ENCODE measurements around the gene CAMK2D. TPM values are rescaled to one million over a fixed set of nuclear protein-coding genes. Genes with fewer than 3 reads are reported as not detected.

Gene CAMK2D
- total RNA-seq, 1 donor from 2014 or later: 57.6 TPM

DNA sequence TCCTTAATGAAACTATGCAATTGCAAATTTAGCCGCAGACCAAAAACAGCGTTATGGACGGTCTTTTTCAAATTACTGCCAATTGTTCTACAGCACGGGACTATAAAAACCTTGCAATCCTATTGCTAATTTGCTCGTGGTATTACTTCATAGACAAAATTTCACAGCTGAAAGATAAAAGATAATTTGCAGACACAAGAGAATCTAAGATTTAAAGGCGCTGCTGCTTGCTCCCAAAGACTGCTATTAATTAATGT, 1.4 kb upstream of the CAMK2D start:
- H3K27ac Mint-ChIP-seq: peak overlapping the region; percentile 99

DNA sequence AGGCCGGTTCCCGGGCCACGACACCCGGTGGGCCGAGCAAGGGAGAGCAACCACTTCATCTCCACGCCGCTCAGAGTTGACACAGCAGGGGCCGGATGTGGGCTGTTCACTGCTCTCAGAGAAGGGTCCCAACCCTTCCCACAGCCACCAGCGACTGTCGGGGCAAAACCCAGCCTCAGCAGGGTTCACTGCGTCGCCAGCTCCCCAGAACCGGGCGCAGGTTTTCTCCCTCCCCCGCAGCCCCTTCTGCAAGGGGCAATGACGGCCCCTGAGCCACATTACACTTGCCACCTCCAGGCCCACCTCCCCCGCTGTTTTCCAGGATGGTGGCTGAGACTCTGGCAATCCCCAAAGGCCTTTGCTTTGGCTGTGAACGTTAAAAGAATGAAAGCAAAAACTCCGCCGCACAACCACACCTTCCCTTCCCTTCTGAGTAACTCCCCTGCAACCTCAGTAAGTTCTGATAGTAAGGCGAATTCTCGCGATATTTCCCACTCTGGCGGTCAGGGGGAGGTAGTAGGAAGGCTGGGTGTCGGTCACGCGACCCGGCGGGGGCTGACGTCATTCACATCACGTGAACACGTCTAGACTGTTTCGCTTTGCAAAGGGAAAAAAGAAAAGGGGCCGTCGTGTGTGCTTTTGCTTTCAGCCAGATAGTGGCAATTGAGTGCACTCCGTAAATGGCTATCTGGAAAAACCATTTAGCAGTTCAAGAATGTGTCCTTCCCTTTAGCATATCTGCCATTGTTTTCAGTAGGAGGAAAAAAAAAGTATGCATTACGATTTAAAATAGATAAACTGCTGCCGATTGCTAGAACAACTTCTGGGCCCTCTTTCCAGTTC, 869 bp upstream of the CAMK2D start:
- Mint-ChIP-seq H3K9me3 (no peaks in the 10 kb centered on the region), H3K27me3 (peaks cover 4% of the 10 kb centered on the region), H3K27ac (peak overlapping the region; percentile 99), H3K36me3 (peaks cover 10% of the 10 kb centered on the region), H3K4me3 (peak overlapping the region; percentile 96), H3K4me1 (ENCODE audit: unreplicated experiment) (peaks cover 22% of the 10 kb centered on the region)
- TF ChIP-seq, protein P1, sequence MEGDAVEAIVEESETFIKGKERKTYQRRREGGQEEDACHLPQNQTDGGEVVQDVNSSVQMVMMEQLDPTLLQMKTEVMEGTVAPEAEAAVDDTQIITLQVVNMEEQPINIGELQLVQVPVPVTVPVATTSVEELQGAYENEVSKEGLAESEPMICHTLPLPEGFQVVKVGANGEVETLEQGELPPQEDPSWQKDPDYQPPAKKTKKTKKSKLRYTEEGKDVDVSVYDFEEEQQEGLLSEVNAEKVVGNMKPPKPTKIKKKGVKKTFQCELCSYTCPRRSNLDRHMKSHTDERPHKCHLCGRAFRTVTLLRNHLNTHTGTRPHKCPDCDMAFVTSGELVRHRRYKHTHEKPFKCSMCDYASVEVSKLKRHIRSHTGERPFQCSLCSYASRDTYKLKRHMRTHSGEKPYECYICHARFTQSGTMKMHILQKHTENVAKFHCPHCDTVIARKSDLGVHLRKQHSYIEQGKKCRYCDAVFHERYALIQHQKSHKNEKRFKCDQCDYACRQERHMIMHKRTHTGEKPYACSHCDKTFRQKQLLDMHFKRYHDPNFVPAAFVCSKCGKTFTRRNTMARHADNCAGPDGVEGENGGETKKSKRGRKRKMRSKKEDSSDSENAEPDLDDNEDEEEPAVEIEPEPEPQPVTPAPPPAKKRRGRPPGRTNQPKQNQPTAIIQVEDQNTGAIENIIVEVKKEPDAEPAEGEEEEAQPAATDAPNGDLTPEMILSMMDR (conservative IDR thresholded peaks at IDR 0.05): no peak
- peak; percentile 98 for DNase-seq (ENCODE audit: extremely low spot score, unreplicated experiment)

More for the DNA sequence above, 1.4 kb upstream of the CAMK2D start:
- Mint-ChIP-seq H3K9me3 (no peaks in the 10 kb centered on the region), H3K36me3 (peaks cover 7% of the 10 kb centered on the region), H3K4me3 (peak overlapping the region; percentile 96), H3K27me3 (peaks cover 4% of the 10 kb centered on the region), H3K4me1 (ENCODE audit: unreplicated experiment) (peaks cover 17% of the 10 kb centered on the region)
- TF ChIP-seq, protein P1 (conservative IDR thresholded peaks at IDR 0.05): no peak
- DNase-seq (ENCODE audit: extremely low spot score, unreplicated experiment): no peak

DNA sequence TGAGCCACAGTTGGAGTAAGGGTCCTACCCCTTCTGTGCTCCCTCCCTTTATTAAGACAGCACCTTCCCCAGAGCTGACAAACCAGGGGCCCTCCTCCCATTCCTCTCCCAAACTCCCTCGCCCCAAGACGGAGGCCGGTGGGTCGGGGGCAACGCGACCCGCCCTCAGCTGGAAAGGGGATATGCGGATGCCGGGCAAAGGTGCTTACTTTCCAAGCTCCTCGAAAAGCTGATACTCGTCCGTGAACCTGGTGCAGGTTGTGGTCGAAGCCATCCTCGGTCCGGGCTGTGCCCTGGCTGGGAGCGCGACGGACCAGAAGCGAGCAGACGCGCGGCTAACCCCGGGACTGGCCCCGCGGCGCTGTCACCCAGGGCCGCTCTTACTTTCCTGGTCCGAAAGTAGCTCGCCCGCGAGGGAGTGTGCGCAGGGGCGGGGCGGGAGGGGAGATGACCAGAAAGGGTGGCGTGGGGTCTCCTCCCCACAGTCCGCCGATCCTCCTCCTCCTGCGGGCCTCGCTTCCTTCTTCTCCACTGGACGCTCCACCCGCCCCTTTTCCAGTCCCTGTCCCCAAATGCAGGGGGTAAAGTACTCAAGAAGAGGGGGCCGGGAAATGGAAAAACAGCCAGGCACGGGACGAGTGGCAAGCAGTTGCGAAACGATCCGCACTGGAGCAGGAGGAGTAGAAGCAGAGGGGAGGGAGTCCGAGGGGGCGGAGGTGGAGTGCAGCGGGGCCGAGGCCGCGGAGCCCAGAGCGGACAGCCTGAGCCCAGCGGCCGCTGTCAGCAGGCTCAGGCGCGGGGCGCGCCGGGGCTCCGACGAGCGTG, 531 bp downstream of the CAMK2D start:
- peak; percentile 74 for DNase-seq (ENCODE audit: extremely low spot score, unreplicated experiment)
- Mint-ChIP-seq H3K4me3 (peak overlapping the region; percentile 95), H3K9me3 (no peaks in the 10 kb centered on the region), H3K27ac (peak overlapping the region; percentile 99), H3K4me1 (ENCODE audit: unreplicated experiment) (peaks cover 23% of the 10 kb centered on the region), H3K36me3 (peaks cover 14% of the 10 kb centered on the region), H3K27me3 (peaks cover 4% of the 10 kb centered on the region)
- TF ChIP-seq, protein P1 (conservative IDR thresholded peaks at IDR 0.05): no peak

DNA sequence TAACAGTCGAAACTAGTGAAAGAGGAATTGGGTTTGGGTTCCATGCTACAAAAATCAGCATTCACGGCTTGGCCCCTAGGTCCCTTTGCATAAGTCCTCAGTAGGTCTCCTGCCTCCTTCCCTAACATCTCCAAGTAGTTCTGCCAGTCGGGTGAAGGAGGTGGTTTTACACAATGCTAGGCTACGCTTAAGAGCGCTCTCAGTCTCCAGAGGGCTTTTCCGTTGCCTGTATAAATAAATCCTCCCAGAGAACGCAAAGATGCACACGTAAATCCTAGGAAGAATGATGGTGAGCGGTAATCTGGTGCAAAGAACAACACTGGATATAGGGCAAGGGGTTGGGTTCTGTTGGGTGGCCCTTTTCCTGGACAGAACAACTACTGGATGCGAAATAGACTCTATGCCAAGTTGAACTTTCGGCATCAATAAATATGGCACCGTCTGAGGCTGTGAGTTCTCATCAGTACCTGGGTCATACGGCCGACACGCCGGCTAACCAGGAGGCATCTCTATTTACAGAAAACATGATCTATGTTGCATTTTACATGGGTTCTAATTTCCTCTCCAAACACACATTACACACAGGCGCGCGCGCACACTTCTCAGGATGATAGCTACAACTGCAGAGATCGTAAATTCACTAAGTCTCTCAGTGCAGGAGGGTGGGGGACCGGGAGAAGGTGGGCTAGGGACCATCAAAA, 1.3 kb downstream of the CAMK2D start:
- H3K27me3 Mint-ChIP-seq: peaks cover 4% of the 10 kb centered on the region
- H3K36me3 Mint-ChIP-seq: peaks cover 16% of the 10 kb centered on the region
- no peak for DNase-seq (ENCODE audit: extremely low spot score, unreplicated experiment)
- no peaks in the 10 kb centered on the region for H3K9me3 Mint-ChIP-seq
- peak overlapping the region; percentile 95 for H3K4me3 Mint-ChIP-seq
- H3K27ac Mint-ChIP-seq: peak overlapping the region; percentile 99
- TF ChIP-seq, protein P1 (conservative IDR thresholded peaks at IDR 0.05): no peak
- H3K4me1 Mint-ChIP-seq (ENCODE audit: unreplicated experiment): peaks cover 22% of the 10 kb centered on the region

DNA sequence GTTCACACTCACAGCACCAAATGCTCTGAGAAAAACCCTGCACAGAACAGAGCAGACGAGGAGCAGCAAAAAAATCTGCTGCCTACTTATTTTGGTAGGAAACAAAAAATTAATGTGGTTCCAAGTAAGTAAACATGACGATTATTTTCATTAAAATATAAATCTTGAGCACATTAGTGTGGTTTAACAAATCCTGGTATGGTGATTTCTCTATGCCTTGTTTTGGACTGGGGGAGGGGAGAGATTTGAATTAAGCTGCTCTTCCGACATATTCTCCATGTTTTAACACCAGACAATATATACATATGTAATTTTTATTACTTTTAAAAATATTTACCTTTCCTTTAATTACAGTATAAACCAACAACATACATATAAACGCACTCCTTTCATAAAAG, 1.8 kb downstream of the CAMK2D start:
- H3K36me3 Mint-ChIP-seq: peaks cover 16% of the 10 kb centered on the region
- no peaks in the 10 kb centered on the region for H3K9me3 Mint-ChIP-seq
- TF ChIP-seq, protein P1 (conservative IDR thresholded peaks at IDR 0.05): no peak
- peaks cover 20% of the 10 kb centered on the region for H3K4me1 Mint-ChIP-seq (ENCODE audit: unreplicated experiment)
- peak overlapping the region; percentile 99 for H3K27ac Mint-ChIP-seq
- H3K4me3 Mint-ChIP-seq: peak overlapping the region; percentile 95
- DNase-seq (ENCODE audit: extremely low spot score, unreplicated experiment): no peak
- H3K27me3 Mint-ChIP-seq: peaks cover 4% of the 10 kb centered on the region
